NCI-H2227 treated with DMSO at 0.1 percent for 48 hours (cell line): Measurements from ENCODE around the gene LY86.
A peak's percentile ranks its signal among the peaks of the same experiment; 100 is the strongest.

Experiments used
- DNase-seq: peaks from one replicate; lab custom pipeline; 2025; lab: John Stamatoyannopoulos, UW

LY86 gene

GRCh38 chr6:6623553-6623952 lies 35.0 kb downstream of the LY86 start:
- DNase-seq: no peak

GRCh38 chr6:6624269-6624990 lies 35.9 kb downstream of the LY86 start:
- DNase-seq: no peak

GRCh38 chr6:6626187-6626586 lies 37.7 kb downstream of the LY86 start:
- DNase-seq: no peak

- no peak for DNase-seq
Observed at GRCh38 chr6:6629402-6629801, 40.9 kb downstream of the LY86 start.

- DNase-seq: no peak
Observed at GRCh38 chr6:6631053-6631452, 42.5 kb downstream of the LY86 start.

GRCh38 chr6:6631534-6632276 lies 43.2 kb downstream of the LY86 start:
- no peak for DNase-seq

GRCh38 chr6:6633898-6634734 lies 45.6 kb downstream of the LY86 start:
- DNase-seq: peak; percentile 12

- DNase-seq: no peak
Observed at GRCh38 chr6:6634735-6635075, 46.2 kb downstream of the LY86 start.

GRCh38 chr6:6635291-6635690 lies 46.8 kb downstream of the LY86 start:
- DNase-seq: no peak

GRCh38 chr6:6635869-6636268 lies 47.3 kb downstream of the LY86 start:
- DNase-seq: no peak

GRCh38 chr6:6639572-6639971 lies 51.1 kb downstream of the LY86 start:
- no peak for DNase-seq

- DNase-seq: no peak
Observed at GRCh38 chr6:6640926-6641325, 52.4 kb downstream of the LY86 start.

GRCh38 chr6:6643398-6643797 lies 54.9 kb downstream of the LY86 start:
- no peak for DNase-seq

- no peak for DNase-seq
Observed at GRCh38 chr6:6645261-6645917, 56.9 kb downstream of the LY86 start.

- DNase-seq: no peak
Observed at GRCh38 chr6:6646384-6646783, 57.9 kb downstream of the LY86 start.

GRCh38 chr6:6646859-6647258 lies 58.3 kb downstream of the LY86 start:
- no peak for DNase-seq

- no peak for DNase-seq
Observed at GRCh38 chr6:6648692-6649343, 60.3 kb downstream of the LY86 start.

GRCh38 chr6:6649824-6650349 lies 61.4 kb downstream of the LY86 start:
- no peak for DNase-seq

- no peak for DNase-seq
Observed at GRCh38 chr6:6650839-6651238, 62.3 kb downstream of the LY86 start.

GRCh38 chr6:6651335-6651734 lies 62.8 kb downstream of the LY86 start:
- DNase-seq: no peak

GRCh38 chr6:6652932-6653331 lies 64.4 kb downstream of the LY86 start:
- no peak for DNase-seq
